HCT116 (cell line): ENCODE results near the gene CC2D2B.

Experiments
- CBX3 ChIP-seq: IDR thresholded peaks from 2 replicates; pipeline ENCODE4 v1.6.1; 2012; ENCODE audit warnings: low read depth
- CTCF ChIP-seq, 3 experiments: fragments of 200-600 bp in 1 of 3; sonication (generic) in 1 of 3; IDR thresholded peaks in 2 of 3; conservative IDR thresholded peaks in 1 of 3; 2 replicates each; pipeline ENCODE4 v1.5.1; 2012 to 2017; ENCODE audit warnings: low read depth in 2 of 3, low read length in 2 of 3, antibody characterized with exemption in 1 of 3, borderline replicate concordance in 1 of 3, control low read depth in 1 of 3, mild to moderate bottlenecking in 1 of 3, mixed read lengths in 1 of 3, mixed run types in 1 of 3, moderate library complexity in 1 of 3; ENCODE audit not compliant: insufficient read depth in 1 of 3
- EGR1 ChIP-seq: IDR thresholded peaks from 2 replicates; pipeline ENCODE4 v1.6.1; 2012; ENCODE audit warnings: low read depth
- MAX ChIP-seq: IDR thresholded peaks from 2 replicates; pipeline ENCODE4 v1.6.1; 2012
- POLR2A ChIP-seq: IDR thresholded peaks from 2 replicates; pipeline ENCODE4 v1.7.0; 2011; ENCODE audit warnings: borderline replicate concordance; ENCODE audit not compliant: insufficient read depth, insufficient read length; ENCODE audit errors: extremely low read depth
- POLR2AphosphoS5 ChIP-seq: IDR thresholded peaks from 2 replicates; pipeline ENCODE4 v1.6.1; 2011; ENCODE audit warnings: mild to moderate bottlenecking, low read depth, low read length, moderate library complexity
- SP1 ChIP-seq: IDR thresholded peaks from 2 replicates; pipeline ENCODE4 v1.6.1; 2012; ENCODE audit warnings: low read depth
- SRF ChIP-seq: IDR thresholded peaks from 2 replicates; pipeline ENCODE4 v1.6.1; 2012; ENCODE audit warnings: low read depth
- YY1 ChIP-seq: IDR thresholded peaks from 2 replicates; pipeline ENCODE4 v1.6.1; 2011; ENCODE audit warnings: low read length, low read depth, moderate library complexity, mild to moderate bottlenecking; ENCODE audit not compliant: insufficient replicate concordance; ENCODE audit errors: extremely low read depth
- ZBTB33 ChIP-seq: IDR thresholded peaks from 2 replicates; pipeline ENCODE4 v1.6.1; 2011; ENCODE audit warnings: mild to moderate bottlenecking, low read length, moderate library complexity; ENCODE audit not compliant: insufficient replicate concordance; ENCODE audit errors: extremely low read depth
- TF ChIP-seq, protein P1 (sequence below): IDR thresholded peaks from 2 replicates; pipeline ENCODE4 v1.6.1; 2012; ENCODE audit warnings: low read depth
- TF ChIP-seq, protein P2 (sequence below): IDR thresholded peaks from 2 replicates; pipeline ENCODE4 v1.6.1; 2012

DNA sequence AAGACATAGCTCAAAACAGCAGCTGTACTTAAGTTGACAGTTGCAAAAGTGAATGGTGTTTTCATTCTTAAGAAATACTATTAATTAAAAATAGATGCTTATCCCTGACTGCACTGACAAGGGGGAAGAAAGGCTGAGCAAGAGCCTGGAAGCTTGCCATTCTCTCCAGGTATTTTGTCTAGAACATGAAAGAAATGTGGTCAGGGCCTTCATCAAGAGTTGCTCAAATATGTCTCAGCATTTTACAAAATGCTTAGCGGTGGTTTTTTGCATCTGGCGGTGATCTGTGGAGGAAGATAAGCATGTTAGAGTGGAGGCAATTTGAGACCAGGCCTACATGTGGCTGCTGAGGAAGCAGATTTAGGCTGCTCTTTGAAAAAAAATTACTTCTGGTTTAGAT lies 46.4 kb upstream of the CC2D2B start:
- TF ChIP-seq ZBTB33: no peak
- no peak for TF ChIP-seq SP1
- TF ChIP-seq POLR2A: no peak
- TF ChIP-seq YY1: no peak
- TF ChIP-seq POLR2AphosphoS5: no peak
- TF ChIP-seq CTCF (IDR thresholded peaks at IDR 0.05 in 2 of 3, conservative IDR thresholded peaks at IDR 0.05 in 1 of 3; ENCODE audit: borderline replicate concordance in 1 of 3, insufficient read depth in 1 of 3, low read depth in 2 of 3, low read length in 2 of 3): no peak
- no peak for TF ChIP-seq CBX3
- TF ChIP-seq, protein P1, sequence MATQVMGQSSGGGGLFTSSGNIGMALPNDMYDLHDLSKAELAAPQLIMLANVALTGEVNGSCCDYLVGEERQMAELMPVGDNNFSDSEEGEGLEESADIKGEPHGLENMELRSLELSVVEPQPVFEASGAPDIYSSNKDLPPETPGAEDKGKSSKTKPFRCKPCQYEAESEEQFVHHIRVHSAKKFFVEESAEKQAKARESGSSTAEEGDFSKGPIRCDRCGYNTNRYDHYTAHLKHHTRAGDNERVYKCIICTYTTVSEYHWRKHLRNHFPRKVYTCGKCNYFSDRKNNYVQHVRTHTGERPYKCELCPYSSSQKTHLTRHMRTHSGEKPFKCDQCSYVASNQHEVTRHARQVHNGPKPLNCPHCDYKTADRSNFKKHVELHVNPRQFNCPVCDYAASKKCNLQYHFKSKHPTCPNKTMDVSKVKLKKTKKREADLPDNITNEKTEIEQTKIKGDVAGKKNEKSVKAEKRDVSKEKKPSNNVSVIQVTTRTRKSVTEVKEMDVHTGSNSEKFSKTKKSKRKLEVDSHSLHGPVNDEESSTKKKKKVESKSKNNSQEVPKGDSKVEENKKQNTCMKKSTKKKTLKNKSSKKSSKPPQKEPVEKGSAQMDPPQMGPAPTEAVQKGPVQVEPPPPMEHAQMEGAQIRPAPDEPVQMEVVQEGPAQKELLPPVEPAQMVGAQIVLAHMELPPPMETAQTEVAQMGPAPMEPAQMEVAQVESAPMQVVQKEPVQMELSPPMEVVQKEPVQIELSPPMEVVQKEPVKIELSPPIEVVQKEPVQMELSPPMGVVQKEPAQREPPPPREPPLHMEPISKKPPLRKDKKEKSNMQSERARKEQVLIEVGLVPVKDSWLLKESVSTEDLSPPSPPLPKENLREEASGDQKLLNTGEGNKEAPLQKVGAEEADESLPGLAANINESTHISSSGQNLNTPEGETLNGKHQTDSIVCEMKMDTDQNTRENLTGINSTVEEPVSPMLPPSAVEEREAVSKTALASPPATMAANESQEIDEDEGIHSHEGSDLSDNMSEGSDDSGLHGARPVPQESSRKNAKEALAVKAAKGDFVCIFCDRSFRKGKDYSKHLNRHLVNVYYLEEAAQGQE: no peak
- TF ChIP-seq, protein P2, sequence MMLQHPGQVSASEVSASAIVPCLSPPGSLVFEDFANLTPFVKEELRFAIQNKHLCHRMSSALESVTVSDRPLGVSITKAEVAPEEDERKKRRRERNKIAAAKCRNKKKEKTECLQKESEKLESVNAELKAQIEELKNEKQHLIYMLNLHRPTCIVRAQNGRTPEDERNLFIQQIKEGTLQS: no peak
- no peak for TF ChIP-seq SRF
- no peak for TF ChIP-seq EGR1
- no peak for TF ChIP-seq MAX
